B cell (primary cell): ENCODE measurements around the gene RAD51B. TPM values are rescaled to one million over a fixed set of nuclear protein-coding genes. Genes with fewer than 3 reads are reported as not detected.

ENCODE experiments used
- ATAC-seq: fragments of 200-7000 bp; cut with Tn5 transposase; one replicate; pipeline ENCODE4 v1.10.0; 2021; ENCODE audit warnings: low read depth, mild to moderate bottlenecking, moderate number of reproducible peaks, moderate library complexity
- CTCF ChIA-PET: fragments of 350-600 bp; sonication (Branson Sonifier 250); formaldehyde crosslinking; loops from one replicate; lab custom pipeline; 2021; ENCODE audit warnings: antibody characterized with exemption, inconsistent platforms; lab: Charles Lee
- POLR2A ChIA-PET: fragments of 350-600 bp; sonication (Branson Sonifier 250); formaldehyde crosslinking; loops from one replicate; lab custom pipeline; 2021; ENCODE audit warnings: antibody characterized with exemption; lab: Charles Lee
- DNase-seq: peaks from one replicate; pipeline ENCODE4 v3.0.0; 2013
- H2AFZ ChIP-seq: 2 replicates; pipeline ENCODE4 v1.6.1; 2012; ENCODE audit warnings: mild to moderate bottlenecking, low read depth, low read length; ENCODE audit not compliant: insufficient read depth, poor library complexity, severe bottlenecking
- H3K27ac ChIP-seq, 2 donors: 1 replicate in 1 of 2; 2 replicates in 1 of 2; pipeline ENCODE4 v1.5.1; 2012 to 2013; ENCODE audit warnings: low read length in 2 of 2, mild to moderate bottlenecking in 2 of 2, moderate library complexity in 1 of 2
- H3K27me3 ChIP-seq, 4 experiments: fragments of 200-600 bp in 1 of 4; sonication (generic) in 1 of 4; replicated peaks in 1 of 4; 1 replicate in 2 of 4; 2 replicates in 2 of 4; pipeline versions ENCODE4 v1.6.1 to v1.7.0; 2013 to 2016; ENCODE audit warnings: low read length in 3 of 4, mild to moderate bottlenecking in 2 of 4, mixed read lengths in 1 of 4, moderate library complexity in 1 of 4; ENCODE audit not compliant: insufficient read depth in 4 of 4, control insufficient read depth in 3 of 4; ENCODE audit errors: control extremely low read depth in 1 of 4
- H3K36me3 ChIP-seq, 2 experiments: replicated peaks in 1 of 2; 1 replicate in 1 of 2; 2 replicates in 1 of 2; pipeline versions ENCODE4 v1.6.1 to v1.7.1; 2013; ENCODE audit warnings: low read length in 1 of 2; ENCODE audit not compliant: insufficient read depth in 2 of 2, control insufficient read depth in 1 of 2; ENCODE audit errors: control extremely low read depth in 1 of 2, extremely low read depth in 1 of 2
- H3K4me1 ChIP-seq, 2 donors: fragments of 200-600 bp in 1 of 2; sonication (generic) in 1 of 2; 1 replicate in 1 of 2; 2 replicates in 1 of 2; pipeline versions ENCODE4 v1.5.1 to v1.6.1; 2013 to 2017; ENCODE audit warnings: low read length in 2 of 2; ENCODE audit not compliant: control insufficient read depth in 2 of 2, insufficient read depth in 2 of 2
- H3K4me2 ChIP-seq: replicated peaks from 2 replicates; pipeline ENCODE3; 2012; ENCODE audit warnings: mild to moderate bottlenecking, low read depth, low read length; ENCODE audit not compliant: poor library complexity, severe bottlenecking
- H3K4me3 ChIP-seq, 5 experiments: fragments of 200-600 bp in 1 of 5; sonication (generic) in 1 of 5; 1 replicate in 3 of 5; 2 replicates in 2 of 5; pipeline versions ENCODE4 v1.5.1 to v1.7.0; 2011 to 2016; ENCODE audit warnings: low read length in 4 of 5, mild to moderate bottlenecking in 4 of 5, low read depth in 2 of 5, control low read depth in 1 of 5, moderate library complexity in 1 of 5; ENCODE audit not compliant: insufficient read depth in 1 of 5; ENCODE audit errors: control extremely low read depth in 1 of 5, extremely low read depth in 1 of 5
- H3K79me2 ChIP-seq: fragments of 200-600 bp; sonication (generic); one replicate; pipeline ENCODE4 v1.6.0; 2016; ENCODE audit warnings: low read length; ENCODE audit not compliant: control insufficient read depth, insufficient read depth
- H3K9ac ChIP-seq: fragments of 200-600 bp; sonication (generic); 2 replicates; pipeline ENCODE4 v1.6.1; 2017; ENCODE audit warnings: mild to moderate bottlenecking, low read length, moderate library complexity
- H3K9me3 ChIP-seq, 3 donors: one replicate each; pipeline versions ENCODE4 v1.6.1 to v1.7.1; 2013; ENCODE audit warnings: low read length in 2 of 3; ENCODE audit not compliant: control insufficient read depth in 2 of 3, insufficient read depth in 1 of 3; ENCODE audit errors: control extremely low read depth in 1 of 3
- H4K20me1 ChIP-seq: 2 replicates; pipeline ENCODE4 v1.6.0; 2012; ENCODE audit warnings: mild to moderate bottlenecking, low read length; ENCODE audit not compliant: insufficient read depth, control insufficient read depth, poor library complexity, severe bottlenecking
- H3K27ac Mint-ChIP-seq: one replicate; pipeline ENCODE4 v1.8.0; 2021; ENCODE audit warnings: mixed read lengths
- H3K27me3 Mint-ChIP-seq: one replicate; pipeline ENCODE4 v1.8.0; 2021; ENCODE audit warnings: mixed read lengths
- H3K4me1 Mint-ChIP-seq: one replicate; pipeline ENCODE4 v1.8.0; 2021; ENCODE audit warnings: mixed read lengths
- H3K4me3 Mint-ChIP-seq: one replicate; pipeline ENCODE4 v1.8.0; 2021; ENCODE audit warnings: mixed read lengths
- H3K9me3 Mint-ChIP-seq: one replicate; pipeline ENCODE4 v1.8.0; 2022; ENCODE audit warnings: mixed read lengths; ENCODE audit not compliant: insufficient read depth
- EZH2 ChIP-seq: IDR thresholded peaks from 2 replicates; pipeline ENCODE4 v1.6.1; 2012; ENCODE audit warnings: borderline replicate concordance, low read depth, mild to moderate bottlenecking, moderate library complexity, low read length; ENCODE audit not compliant: insufficient read depth, poor library complexity, severe bottlenecking
- WGBS: methylation state at CpG from one replicate; pipeline ENCODE4 v1.1.5; 2013; ENCODE audit warnings: missing lambda C conversion rate; ENCODE audit not compliant: insufficient coverage; 5-methylcytosine and 5-hydroxymethylcytosine counted together
- intact Hi-C: fragments of 100-400 bp; cut with micrococcal nuclease; formaldehyde crosslinking; loops from one replicate; pipeline ENCODE4 v1.10.0; 2022
- polyA plus RNA-seq: library from polyadenylated mRNA; depleted of rRNA; stranded (reverse); fragments of >200 nt; gene quantifications from 2 replicates; pipeline ENCODE4 v1.2.3, GENCODE V29; 2012
- total RNA-seq, 2 donors: library from RNA; stranded (reverse); fragments of 120-200 nt in 1 of 2; gene quantifications; 1 replicate in 1 of 2; 2 replicates in 1 of 2; pipeline versions ENCODE4 v1.2.3 to v1.2.4, GENCODE V29; 2013 to 2022
- TF ChIP-seq, protein P1 (sequence below): fragments of 200-600 bp; IDR thresholded peaks from one replicate; pipeline ENCODE4 v1.8.0; 2022; ENCODE audit warnings: antibody characterized with exemption, mild to moderate bottlenecking

The RAD51B gene
- total and polyA plus RNA-seq, 2 donors (not counting 1 experiment from before 2014, with no cell fraction given): 6.5 to 60.6 TPM

DNA sequence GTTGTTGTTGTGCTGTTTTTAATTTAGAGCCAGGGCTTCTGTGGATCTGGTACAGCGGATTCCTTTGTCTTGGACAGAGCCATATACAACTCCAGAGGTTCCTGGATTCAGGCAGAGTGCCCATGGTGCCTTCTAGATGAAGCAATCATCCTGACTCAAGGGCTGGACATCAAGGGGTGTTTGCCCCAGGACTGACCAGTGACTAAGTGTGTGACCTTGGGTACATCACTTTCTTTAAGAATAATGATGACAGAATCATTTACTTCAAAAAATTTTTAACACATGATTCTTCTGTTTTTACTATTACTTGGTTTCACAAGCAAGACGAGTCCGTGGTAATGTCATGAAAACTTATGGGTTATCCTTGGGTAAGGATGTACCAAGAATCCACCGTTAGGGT lies 576.0 kb downstream of the RAD51B start:
- POLR2A ChIA-PET: no interaction called here
- H3K4me3 Mint-ChIP-seq: no peak overlapping the region
- peaks cover 68% of the 10 kb centered on the region for H3K4me1 Mint-ChIP-seq

DNA sequence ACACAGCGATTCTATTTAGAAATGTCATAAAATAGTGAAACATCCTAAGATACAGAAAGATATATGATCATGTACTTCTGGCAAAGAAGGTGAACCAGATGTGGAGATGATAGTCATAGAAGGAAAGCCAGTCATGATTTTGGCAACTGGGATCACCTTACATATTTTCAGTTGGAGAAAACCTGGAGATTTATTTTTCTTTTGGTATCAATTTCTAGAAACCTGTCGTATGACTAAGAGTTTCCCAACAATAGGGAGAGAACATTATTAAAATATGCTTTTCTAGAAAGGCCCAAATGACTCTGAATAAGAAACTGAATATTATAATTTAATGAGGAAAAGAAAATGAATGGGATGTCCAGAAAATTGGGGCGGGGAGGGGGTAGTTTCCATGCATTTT lies 576.9 kb downstream of the RAD51B start:
- H3K9me3 ChIP-seq: no peaks in the 10 kb centered on the region
- H2AFZ ChIP-seq: no peak overlapping the region
- Mint-ChIP-seq H3K4me1 (peaks cover 77% of the 10 kb centered on the region), H3K9me3 (no peaks in the 10 kb centered on the region), H3K27me3 (no peaks in the 10 kb centered on the region), H3K27ac (no peak overlapping the region), H3K4me3 (no peak overlapping the region)
- H3K27ac ChIP-seq: no peak overlapping the region
- no peak overlapping the region for H3K4me3 ChIP-seq
- ATAC-seq: no peak
- H3K4me2 ChIP-seq: no peak overlapping the region
- peaks cover 66 to 70% of the 10 kb centered on the region in 2 donors for H3K4me1 ChIP-seq
- H4K20me1 ChIP-seq: no peaks in the 10 kb centered on the region
- no CpG with 5 or more reads among the region's 3 CpGs for WGBS
- intact Hi-C loops: loop anchor here (2.0 kb wide), 1 partner anchor 20 kb away; no protein-coding TSS in a partner anchor
- CTCF ChIA-PET: no interaction called here
- H3K27me3 ChIP-seq: no peaks in the 10 kb centered on the region
- H3K9ac ChIP-seq: no peak overlapping the region
- H3K36me3 ChIP-seq: no peaks in the 10 kb centered on the region
- POLR2A ChIA-PET: no interaction called here
- no peak for DNase-seq
- peaks cover 7% of the 10 kb centered on the region for H3K79me2 ChIP-seq
- TF ChIP-seq, protein P1, sequence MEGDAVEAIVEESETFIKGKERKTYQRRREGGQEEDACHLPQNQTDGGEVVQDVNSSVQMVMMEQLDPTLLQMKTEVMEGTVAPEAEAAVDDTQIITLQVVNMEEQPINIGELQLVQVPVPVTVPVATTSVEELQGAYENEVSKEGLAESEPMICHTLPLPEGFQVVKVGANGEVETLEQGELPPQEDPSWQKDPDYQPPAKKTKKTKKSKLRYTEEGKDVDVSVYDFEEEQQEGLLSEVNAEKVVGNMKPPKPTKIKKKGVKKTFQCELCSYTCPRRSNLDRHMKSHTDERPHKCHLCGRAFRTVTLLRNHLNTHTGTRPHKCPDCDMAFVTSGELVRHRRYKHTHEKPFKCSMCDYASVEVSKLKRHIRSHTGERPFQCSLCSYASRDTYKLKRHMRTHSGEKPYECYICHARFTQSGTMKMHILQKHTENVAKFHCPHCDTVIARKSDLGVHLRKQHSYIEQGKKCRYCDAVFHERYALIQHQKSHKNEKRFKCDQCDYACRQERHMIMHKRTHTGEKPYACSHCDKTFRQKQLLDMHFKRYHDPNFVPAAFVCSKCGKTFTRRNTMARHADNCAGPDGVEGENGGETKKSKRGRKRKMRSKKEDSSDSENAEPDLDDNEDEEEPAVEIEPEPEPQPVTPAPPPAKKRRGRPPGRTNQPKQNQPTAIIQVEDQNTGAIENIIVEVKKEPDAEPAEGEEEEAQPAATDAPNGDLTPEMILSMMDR: no peak
- TF ChIP-seq EZH2: no peak

More for the DNA sequence above, 576.0 kb downstream of the RAD51B start:
- DNase-seq (no peak), ATAC-seq (no peak)
- H3K4me1 ChIP-seq: peaks cover 58 to 61% of the 10 kb centered on the region in 2 donors
- no peaks in the 10 kb centered on the region for H3K9me3 ChIP-seq
- no peak overlapping the region for H3K9ac ChIP-seq
- H3K79me2 ChIP-seq: peaks cover 15% of the 10 kb centered on the region
- Mint-ChIP-seq H3K27ac (no peak overlapping the region), H3K9me3 (no peaks in the 10 kb centered on the region), H3K27me3 (no peaks in the 10 kb centered on the region)
- H3K4me2 ChIP-seq: no peak overlapping the region
- WGBS: 89% methylated on average over 4 of the region's 4 CpGs
- intact Hi-C loops: loop anchor here (2.0 kb wide), 1 partner anchor 19 kb away; no protein-coding TSS in a partner anchor
- no peaks in the 10 kb centered on the region for H3K27me3 ChIP-seq
- no peak overlapping the region for H2AFZ ChIP-seq
- no peak overlapping the region for H3K4me3 ChIP-seq
- H3K36me3 ChIP-seq: no peaks in the 10 kb centered on the region
- no peaks in the 10 kb centered on the region for H4K20me1 ChIP-seq
- CTCF ChIA-PET: no interaction called here
- TF ChIP-seq, protein P1: no peak
- no peak for TF ChIP-seq EZH2
- H3K27ac ChIP-seq: no peak overlapping the region
